GM19324 (cell line): ENCODE measurements around the gene SV2B.

Experiments used
- ATAC-seq: cut with Tn5 transposase; IDR thresholded peaks from one replicate; pipeline ENCODE4 v1.9.1; 2021; ENCODE audit warnings: mild to moderate bottlenecking, moderate library complexity; ENCODE audit not compliant: unreplicated experiment, low FRiP score

The SV2B gene

DNA sequence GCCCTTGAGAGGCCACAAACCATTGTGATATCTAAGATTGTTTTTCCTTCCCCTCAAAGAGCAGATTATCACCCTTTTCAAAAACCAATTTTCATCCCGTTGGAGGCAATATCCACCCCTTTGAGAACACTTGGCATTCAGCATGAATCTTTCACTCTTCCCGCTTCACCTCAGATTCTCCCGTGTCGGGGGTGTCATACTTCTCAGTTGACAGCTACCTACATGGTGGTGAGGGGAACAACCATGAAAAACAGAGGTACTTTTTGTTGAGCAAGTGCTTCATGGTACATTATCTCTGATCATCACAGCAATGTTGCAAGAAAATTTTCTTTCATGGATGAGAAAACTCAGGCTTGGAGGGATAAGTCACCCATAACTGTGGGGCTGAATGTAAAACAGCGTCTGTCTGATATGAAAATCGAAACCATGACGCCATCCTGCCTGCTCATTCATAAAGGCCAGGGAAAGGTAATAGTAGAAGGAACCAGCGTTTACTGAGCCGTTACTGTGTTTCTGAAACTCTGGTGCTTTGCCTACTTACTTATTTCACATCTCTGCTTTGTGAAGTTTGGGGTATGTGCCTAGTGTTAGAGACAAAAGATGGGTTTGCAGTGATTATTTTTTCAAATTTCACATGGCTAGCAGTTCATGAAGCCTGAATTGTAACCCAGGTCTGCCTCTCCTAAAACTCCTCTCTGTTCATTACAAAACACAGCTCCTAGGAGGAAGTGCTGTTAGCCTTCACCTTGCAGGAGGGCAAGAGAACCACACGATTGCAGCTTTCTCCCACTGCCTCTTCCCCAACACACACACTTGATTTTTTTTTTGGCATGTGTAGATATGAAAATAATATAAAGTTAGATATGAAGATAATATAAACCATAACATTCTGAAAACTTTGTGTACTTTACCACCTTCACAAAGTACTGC lies 35.4 kb downstream of the SV2B start:
- peak; percentile 56 for ATAC-seq

DNA sequence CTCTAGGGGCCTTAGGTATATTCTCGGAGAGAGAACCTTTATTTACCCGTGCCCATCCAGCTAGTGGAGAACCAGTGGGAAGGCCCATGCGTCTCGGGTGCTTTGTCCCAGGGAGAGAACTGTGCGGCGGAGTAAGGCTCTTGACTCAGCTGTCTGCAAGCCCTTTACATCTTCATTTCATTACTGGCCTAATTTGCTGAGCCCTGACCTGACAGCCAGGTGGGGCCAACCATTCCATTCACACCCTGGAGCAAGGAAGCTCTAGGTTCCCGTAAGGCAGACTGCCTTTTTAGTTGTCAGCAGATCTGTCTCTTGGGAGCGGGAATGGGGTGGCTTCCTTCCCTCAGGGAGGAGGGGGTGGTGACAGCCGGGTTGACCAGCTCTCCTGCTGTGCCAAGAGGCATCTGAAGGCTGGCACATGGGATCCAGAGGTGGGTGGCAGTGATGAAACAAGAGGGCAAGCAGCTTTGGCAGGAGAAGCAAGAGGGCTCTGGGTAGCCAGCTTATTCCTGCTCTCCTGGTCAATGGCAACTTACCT lies 36.4 kb downstream of the SV2B start:
- ATAC-seq, result no peak

DNA sequence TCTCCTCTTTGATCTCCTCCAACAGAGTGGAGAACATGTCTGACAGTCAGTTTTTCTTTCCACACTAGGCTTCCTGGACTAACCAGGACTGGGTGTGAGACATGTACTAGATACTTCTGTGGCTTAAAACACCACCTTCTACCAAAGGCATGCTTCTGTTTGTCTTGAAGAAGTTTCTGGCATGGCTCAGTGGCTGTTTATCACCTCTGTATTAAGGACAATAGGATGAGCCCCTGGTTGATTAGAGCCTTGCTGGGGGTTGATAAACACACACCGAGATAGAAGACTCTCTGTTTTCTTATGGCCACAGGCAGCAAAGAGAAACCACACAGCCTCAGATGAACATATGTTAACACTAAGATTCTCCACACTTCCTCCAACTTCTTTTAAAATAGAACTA lies 40.5 kb downstream of the SV2B start:
- no peak for ATAC-seq

- no peak for ATAC-seq
Measured at GRCh38 chr15:91141097-91141496, 41.0 kb downstream of the SV2B start.

DNA sequence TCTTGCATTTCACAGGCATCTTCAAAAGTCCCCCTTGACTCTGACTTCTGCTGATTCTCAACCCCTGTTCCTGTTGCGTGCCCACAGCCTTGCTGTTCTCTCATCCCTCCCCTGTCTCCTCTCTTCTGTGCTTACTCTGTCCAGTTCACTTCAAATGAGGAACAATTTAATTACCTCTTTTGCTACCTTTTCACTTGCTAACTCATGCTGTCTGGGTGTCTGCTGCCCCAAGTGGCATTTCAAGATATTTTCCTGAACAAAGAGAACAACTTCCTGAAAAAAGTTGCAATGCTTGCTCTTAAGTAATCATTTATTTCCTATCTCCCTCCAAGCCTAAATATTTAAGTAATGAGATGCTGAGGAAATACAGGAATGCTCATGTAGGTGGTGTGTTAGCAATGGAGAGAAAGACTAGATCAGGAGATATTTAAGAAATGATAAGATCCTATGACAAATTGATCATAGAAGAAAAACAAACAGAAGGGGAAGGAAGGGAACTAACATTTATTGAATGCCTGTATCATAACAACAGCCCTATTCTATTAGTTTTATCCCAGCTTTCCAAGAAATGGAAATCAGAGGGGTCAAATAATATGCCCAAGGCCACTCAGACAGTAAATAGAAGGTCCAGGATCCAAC lies 42.2 kb downstream of the SV2B start:
- ATAC-seq, result no peak

GRCh38 chr15:91142946-91143345 lies 42.9 kb downstream of the SV2B start:
- no peak for ATAC-seq

DNA sequence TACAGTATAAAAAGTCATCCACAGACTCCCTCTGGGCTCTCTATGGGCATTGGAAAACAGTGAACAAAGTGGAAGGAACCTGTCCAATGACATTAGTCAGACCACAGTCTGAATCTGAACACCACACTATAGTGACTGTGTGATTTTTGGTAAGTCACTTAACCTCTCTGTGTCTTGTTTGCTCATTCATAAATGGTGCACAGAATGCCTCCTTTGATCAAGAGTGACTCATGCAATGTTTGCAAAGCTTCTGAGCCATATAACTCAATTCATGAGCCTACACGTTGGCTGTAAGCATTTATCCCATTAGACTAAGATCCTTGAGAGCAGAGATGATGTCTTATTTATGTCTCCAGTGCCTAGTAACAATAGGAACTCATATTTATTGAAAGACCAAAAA lies 46.7 kb downstream of the SV2B start:
- no peak for ATAC-seq

DNA sequence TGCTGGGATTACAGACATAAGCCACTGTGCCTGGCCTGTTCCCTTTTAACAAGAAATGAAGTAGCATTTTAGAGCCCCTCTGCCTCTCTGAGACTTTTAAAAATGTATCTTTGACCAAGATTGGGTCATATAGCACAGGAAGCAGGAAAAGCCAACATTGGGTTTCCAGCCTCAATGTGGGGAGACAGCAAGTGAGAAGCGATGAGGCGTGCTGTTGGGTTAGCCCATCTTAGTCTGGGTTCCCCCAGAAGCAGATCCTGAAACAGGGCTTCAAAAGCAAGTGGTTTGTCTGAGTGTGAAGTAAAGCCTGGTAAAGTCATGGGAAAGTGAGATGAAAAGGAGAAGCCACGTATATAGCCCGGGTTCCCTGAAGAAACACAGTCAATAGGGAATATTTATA lies 48.2 kb downstream of the SV2B start:
- ATAC-seq, result no peak

DNA sequence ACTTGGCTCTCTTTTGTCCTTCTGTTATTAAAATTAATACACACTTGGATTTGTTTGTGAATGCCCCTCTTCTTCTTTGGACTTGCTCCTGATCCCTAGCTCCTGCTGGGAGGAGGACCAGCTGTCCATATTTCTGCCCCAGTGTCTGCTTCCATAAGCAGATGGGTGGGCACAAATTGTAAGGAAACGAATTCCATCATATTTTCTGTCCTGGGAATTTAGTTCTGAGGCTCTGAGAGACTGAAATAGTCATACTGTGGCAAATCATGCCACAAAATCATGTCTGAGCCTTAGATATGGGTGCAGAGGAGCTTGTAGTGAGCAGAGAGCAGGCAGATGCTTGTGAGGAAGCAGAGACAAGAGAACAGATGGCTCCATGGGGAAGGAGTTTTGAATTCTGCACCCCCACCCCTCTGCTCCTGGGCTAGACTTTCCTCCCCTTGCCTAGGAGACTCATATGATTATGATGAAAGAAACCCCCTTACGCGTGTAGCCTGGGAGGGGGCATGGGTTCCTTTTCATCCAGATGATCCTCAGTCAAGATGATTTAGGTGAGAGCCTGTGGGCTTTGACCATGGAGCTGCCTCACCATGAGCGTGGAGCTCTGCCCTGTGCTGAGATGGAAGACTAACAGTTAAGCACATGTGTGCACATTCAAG lies 50.6 kb downstream of the SV2B start:
- ATAC-seq, result no peak

DNA sequence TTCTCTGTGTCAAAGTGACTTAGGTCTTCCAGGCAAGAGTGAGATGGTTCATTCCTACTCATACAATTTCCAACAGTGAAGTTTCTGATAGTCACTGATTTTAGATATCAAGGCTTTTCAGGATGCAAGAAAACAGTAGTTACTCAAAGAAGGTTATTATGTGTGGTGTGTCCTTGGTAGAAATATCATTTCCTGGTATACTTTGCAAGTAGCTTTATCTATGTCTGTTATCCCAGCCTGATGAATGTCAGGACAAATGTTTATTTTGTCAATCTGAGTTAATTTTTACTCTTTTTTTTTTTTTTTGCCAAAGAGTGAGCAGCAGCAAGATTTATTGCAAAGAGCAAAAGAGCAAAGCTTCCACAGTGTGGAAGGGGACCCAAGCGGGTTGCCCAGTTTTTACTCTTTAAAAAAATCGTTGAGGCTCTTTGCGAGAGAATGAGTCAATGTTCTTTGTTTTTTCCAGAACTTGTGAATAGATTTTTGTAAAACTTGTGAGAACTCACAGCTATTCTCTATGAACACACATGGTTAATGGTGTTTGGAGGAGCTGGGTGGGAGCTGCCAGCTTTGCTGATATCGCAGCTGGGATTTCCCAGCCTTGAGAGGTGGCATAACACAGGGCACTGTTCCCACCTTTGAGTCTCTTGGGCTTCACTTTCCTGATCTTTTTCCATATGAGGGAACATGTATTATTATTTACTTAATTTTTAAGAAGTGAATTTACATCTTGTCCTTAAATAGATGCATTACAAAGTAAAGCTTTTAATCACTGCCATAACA lies 51.9 kb downstream of the SV2B start:
- ATAC-seq, result no peak

- ATAC-seq, result no peak
Measured at GRCh38 chr15:91152896-91153581, 53.0 kb downstream of the SV2B start.

DNA sequence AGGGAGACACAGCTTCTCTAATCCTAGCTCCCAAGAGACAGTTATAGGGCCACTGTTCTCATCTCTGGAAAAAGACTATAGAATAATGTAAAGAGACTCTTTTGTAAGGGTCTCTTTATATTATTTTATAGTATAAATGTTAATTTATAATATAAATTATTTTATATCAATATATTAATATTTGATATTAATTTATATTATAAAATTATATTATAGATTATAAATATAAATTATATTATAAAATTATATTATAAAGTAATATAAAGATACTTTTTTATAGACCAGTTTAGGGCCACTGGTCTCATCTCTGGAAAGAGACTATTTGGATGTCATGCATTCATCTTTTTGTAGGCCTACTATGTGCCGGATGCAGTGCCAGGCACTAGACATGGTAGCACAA lies 53.9 kb downstream of the SV2B start:
- no peak for ATAC-seq

- ATAC-seq, result no peak
Measured at GRCh38 chr15:91156175-91156726, 56.2 kb downstream of the SV2B start.

DNA sequence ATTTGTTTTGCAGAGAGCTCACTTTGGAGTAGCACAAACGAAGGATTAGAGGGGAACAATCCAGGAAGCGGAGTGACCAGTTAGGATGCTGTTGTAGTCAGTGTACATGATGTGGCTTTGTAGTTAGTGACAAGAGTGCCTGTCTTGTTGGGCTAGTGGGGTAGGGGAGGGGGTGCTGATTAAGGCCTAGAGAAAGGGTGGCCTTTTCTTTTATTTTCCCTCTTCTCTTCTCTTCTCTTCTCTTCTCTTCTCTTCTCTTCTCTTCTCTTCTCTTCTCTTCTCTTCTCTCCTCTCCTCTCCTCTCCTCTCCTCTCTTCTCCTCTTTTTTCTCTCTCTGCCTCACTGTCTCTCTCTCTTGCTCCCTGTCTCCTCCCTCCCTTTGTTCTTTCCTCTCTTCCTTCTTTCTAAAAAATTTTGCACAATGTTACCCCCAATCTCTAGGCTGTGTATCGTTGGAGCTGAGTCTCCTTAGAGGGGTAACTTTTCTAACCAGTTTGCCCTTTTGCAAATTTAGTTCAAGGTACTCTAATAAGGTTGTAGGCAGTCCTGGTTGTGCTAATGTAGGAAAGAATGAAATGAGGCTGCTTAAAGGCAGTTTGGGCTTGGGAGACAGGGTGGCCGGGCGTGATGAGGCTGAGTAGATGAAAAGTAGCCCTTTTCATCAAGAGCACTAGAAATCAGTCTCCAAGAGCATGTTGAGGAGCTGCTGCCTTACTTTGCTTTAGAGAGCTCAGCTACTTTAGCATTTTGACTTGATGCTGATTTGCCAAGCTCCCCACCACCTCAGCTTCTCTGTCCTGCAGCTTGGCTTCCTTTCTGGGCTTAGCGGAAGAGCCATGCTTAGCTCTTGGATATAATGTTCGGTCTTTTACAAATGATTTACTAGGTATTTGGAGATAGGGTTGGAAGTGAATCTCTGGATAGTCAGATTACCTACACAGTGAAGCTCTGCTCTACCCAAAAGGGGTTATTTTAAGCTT lies 58.6 kb downstream of the SV2B start:
- no peak for ATAC-seq

DNA sequence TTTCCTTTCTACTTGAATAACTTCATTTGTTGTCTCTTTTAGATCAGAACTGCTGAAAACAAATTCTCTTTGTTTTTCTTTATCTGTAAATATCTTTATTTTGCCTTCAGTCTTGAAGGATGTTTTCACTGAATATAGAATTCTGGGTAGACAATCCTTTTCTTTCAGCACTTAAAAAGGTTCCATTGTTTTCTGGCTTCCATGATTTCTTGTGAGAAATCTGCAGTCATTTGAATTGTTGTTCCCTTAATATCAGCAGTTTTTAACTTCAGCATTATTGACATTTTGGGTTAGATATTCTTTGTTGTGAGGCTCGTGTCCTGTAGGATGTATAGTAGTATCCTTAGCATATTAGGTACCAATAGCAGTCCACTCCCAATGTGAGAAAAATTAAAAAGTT lies 65.8 kb downstream of the SV2B start:
- ATAC-seq, result no peak

- no peak for ATAC-seq
Measured at GRCh38 chr15:91168457-91168856, 68.4 kb downstream of the SV2B start.

DNA sequence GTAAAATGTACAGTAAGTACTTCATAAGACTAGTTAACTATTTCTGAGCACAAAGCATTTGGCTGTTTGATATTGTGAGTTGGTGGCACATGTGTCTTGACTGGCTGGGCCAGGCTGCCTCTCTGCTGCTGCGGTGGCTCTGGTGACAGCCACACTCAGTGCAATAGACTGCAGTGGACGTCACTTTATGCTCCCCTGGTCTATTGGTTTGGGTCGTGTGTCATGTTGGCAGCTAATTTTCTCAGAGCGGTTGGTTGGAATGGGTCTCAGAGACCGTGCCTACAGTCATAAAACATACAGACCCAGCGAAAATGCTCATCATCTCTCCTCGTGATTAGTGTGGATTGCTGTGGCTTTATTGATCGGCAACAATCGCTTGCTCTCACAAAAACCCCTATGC lies 71.3 kb downstream of the SV2B start:
- no peak for ATAC-seq

DNA sequence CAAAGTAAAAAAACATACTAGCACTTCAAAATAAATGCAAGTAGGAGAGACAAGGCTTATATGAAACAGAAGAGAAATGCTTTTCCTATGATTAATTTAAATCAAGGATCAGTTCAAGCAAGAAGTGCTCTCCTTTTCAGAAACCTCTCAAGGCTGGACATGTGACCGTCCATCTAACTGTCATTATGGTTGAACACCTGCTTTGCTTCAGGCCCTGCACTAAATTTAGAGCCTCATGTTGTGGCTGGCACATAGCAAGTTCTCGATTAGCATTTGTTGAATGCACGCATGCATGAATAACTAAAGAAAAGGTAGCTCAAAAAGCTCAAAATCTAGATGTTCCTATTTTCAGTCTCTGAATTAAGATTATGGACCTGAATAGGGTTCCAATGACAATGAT lies 82.0 kb downstream of the SV2B start:
- no peak for ATAC-seq
